ENCODE data around the gene ERVW-1.

Gene ERVW-1

DNA sequence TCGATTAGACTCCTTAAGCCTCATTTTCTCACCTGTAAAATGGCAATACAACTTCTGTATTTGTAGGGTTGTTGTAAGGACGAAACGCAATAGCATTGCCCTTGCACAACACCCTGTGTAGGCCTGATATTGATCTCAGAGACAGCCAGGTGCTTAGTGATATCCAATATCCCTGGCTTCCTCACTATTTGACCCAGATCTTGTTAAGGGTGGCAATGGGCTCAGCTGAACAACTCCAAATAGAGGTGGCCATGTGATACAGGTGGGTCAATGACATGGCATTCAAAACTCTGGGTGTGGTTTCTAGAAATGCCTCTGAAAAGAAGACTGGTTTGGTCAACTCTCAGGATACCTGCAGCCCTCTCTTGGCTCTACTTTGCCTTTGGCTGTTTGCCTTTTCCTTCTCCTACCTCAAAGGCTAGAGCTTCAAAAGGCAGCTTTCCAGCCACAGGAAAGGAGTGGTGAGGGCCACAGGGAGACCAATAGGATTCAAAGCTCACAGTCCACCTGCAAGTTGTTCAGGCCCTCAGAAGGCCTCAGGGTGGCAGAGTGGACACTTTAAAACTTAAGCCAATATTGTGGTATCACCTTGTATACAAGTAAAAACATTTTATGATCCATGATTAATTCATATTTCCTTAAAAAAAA lies 45.3 kb downstream of the ERVW-1 start:
- DNase-seq (ENCODE audit: low read depth in 2 of 2, low spot score in 1 of 2), result no peak

DNA sequence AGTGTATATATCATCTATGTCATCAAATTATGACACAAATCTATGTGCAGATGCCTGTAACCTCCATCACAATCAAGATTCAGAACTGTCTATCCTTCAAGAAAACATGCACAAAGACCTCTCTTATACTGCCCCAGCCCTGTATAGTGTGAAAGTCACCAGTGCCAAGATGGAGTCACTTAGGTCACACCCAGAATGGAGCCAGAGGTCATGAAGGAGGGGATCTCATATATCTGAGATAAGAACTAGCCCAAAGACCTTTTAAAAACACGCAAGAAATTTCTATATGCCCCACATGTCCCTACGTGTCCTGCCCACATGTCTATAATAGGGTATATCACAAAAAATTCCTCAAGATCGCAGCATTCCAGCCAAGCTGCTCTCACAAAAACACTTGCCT lies 50.6 kb downstream of the ERVW-1 start:
- no peak for DNase-seq (ENCODE audit: low read depth in 2 of 2, low spot score in 1 of 2)

GRCh38 chr7:92425311-92425947 lies 52.3 kb downstream of the ERVW-1 start:
- DNase-seq (ENCODE audit: low read depth in 2 of 2, low spot score in 1 of 2), result no peak

- no peak for DNase-seq (ENCODE audit: low read depth in 2 of 2, low spot score in 1 of 2)
Observed at GRCh38 chr7:92423710-92424131, 54.0 kb downstream of the ERVW-1 start.

- no peak for DNase-seq (ENCODE audit: low read depth in 2 of 2, low spot score in 1 of 2)
Observed at GRCh38 chr7:92422926-92423325, 54.8 kb downstream of the ERVW-1 start.

- DNase-seq (ENCODE audit: low read depth in 2 of 2, low spot score in 1 of 2), result no peak
Observed at GRCh38 chr7:92421676-92422435, 55.9 kb downstream of the ERVW-1 start.

Data from stimulated activated CD8-positive, alpha-beta memory T cell treated with anti-CD3 and anti-CD28 coated beads, Interleukin-4, amount 100 ng/mL, for 1 hour (primary cell).